D721Med (cell line): ENCODE results near the gene SH3PXD2A.
"Not testable (repeated sequence)": the region's sequence is repeated elsewhere in the genome, so short reads cannot be mapped to it uniquely, and the experiment has no call there.

ENCODE experiments used
- DNase-seq: peaks from one replicate; pipeline ENCODE4 v3.0.0; 2011; ENCODE audit warnings: low spot score; ENCODE audit not compliant: insufficient read length
- FAIRE-seq: peaks from 2 replicates; lab custom pipeline; 2011; peaks lifted over from hg19 to GRCh38; lab: Jason Lieb, UNC
- TF ChIP-seq, protein P1 (sequence below): IDR thresholded peaks from 2 replicates; pipeline ENCODE4 v1.5.1; 2012; ENCODE audit warnings: mild to moderate bottlenecking, control low read depth; ENCODE audit not compliant: insufficient read depth; ENCODE audit errors: missing control alignments

The SH3PXD2A gene

DNA sequence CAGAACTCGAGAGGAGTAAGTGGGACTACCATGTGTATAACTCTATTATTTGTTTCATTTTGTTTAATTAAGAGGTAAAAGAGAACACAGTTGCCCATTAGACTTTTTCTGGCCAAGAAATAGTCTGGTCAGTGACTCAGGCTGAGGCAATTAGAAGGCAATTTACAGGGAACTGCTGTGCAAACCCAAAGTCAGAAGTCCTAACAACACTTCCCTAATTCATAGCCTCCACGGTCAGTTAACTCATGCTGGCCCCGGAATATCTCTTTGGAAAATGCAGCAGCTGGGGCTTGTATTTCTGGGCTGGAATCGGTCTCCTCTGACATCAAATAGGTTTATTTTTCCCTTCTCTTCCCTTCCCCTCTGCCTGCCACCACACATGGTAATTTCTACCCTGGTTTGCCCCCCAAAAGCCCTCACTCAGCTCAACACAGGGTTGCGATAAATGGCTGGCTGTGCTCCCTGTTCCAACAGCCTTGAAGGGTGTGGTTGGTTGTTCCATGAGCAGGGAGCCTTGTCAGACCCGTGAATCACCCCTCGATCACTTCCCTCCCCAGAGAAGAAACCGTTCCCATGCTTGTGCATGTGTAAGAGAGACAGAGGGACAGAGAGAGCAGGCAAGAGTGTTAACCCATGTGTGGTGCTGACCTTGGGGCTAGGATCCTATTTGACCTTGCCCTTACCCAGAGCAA lies 5.3 kb downstream of the SH3PXD2A start:
- DNase-seq, result no peak
- FAIRE-seq, result no peak
- TF ChIP-seq, protein P1, sequence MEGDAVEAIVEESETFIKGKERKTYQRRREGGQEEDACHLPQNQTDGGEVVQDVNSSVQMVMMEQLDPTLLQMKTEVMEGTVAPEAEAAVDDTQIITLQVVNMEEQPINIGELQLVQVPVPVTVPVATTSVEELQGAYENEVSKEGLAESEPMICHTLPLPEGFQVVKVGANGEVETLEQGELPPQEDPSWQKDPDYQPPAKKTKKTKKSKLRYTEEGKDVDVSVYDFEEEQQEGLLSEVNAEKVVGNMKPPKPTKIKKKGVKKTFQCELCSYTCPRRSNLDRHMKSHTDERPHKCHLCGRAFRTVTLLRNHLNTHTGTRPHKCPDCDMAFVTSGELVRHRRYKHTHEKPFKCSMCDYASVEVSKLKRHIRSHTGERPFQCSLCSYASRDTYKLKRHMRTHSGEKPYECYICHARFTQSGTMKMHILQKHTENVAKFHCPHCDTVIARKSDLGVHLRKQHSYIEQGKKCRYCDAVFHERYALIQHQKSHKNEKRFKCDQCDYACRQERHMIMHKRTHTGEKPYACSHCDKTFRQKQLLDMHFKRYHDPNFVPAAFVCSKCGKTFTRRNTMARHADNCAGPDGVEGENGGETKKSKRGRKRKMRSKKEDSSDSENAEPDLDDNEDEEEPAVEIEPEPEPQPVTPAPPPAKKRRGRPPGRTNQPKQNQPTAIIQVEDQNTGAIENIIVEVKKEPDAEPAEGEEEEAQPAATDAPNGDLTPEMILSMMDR, result no peak

DNA sequence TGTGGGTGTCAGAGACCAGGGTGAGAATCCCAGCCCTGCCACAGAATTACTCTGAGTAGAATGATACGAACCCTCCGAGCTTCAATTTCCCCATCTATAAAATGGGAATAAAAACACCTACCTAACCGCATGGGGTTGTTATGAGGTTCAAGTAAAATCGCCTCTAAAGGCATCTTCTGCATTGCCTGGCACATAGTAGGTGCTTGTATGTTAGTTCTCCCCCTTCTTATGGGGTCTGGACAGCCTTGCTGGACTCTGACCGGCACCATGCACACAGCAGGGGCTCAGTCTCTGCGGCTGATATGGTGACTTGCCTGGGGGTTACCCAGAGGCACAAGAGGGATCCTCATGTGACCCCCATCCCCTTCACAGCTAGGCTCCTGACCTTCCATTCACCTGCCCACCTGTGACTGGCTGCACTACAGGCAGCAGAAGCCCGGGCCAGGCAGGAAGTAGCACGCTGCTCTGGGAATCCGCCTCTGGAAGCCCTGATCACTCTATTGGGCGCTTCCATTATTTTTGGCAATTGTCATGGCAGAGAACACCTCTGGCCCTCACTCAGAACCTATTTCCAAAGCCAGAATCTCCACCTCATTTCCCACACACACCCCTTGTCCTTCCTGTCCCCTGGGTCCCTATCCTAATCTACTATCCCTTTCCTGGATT lies 6.0 kb downstream of the SH3PXD2A start:
- DNase-seq (no peak), FAIRE-seq (no peak)
- TF ChIP-seq, protein P1, result no peak

DNA sequence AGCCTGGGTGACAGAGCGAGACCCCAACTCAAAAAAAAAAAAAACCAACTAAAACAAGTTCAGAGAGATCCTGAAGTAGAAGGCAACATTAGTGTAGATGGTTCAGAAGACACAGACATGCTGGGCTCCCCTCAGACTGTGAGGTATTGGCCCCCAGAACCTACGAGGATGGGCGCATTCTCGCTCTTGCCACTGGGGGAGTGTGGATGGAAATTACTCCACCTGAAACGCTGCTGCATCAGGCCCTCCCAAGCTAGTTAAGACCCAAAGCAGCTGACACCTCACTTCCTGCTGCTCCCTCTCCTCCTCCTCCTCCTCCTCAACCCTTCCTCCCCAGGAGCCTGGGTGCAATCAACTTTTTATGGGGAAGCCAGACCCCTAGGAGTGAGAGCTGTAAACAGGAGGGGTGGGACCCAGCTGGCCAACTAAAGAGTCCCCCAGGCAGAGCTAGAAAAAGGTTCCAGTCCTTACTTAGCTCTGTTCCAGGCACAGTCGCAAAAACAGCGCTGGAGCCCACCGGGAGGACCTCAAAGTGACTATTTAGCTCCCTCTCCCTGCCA lies 7.4 kb downstream of the SH3PXD2A start:
- TF ChIP-seq, protein P1, result no peak
- FAIRE-seq, result no peak
- no peak for DNase-seq

DNA sequence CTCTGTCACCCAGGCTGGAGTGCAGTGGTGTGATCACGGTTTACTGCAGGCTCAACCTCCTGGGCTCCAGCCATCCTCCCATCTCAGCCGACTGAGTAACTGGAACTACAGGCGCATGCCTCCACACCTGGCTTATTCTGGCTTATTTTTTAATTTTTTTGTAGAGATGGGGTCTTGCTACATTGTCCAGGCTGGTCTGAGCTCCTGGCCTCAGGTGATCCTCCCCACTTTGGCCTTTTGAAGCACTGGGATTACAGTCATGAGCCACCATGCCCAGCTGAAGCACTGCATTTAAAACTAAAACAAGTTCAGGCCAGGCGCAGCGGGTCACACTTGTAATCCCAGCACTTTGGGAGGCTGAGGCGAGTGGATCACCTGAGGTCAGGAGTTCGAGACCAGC lies 8.0 kb downstream of the SH3PXD2A start:
- DNase-seq, result no peak
- no peak for FAIRE-seq
- TF ChIP-seq, protein P1, result no peak

DNA sequence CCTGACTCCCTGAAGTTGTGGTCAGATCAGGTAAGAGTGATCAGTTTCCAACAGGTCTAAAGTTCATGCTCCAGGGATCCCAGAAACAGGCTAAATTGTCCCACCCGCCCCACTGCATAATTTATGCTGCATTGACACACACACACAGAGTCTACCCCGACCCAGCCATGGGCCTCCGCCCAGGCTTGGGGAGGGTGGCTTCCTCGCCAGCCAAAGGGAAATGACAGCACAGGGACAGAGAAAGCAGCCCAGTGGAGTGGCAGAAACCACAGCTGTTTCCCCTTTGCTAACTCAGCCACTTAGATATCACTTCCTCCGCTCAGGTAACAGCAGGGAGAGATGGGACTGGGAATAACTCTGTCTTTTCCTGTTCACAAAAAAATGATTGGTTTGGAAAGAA lies 9.4 kb downstream of the SH3PXD2A start:
- TF ChIP-seq, protein P1, result no peak
- FAIRE-seq, result no peak
- no peak for DNase-seq

DNA sequence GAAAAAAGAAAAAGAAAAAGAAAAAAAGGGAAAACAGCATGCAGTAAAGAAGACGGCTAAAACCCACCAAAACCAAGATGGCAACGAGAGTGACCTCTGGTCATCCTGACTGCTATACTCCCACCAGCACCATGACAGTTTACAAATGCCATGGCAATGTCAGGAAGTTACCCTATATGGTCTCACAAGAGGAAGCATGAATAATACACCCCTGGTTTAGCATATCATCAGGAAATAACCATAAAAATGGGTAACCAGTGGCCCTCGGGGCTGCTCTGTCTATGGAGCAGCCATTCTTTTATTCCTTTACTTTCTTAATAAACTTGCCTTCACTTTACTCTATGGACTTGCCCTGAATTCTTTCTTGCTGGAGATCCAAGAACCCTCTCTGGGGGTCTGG lies 10.0 kb downstream of the SH3PXD2A start:
- not testable (repeated sequence) for FAIRE-seq, DNase-seq

DNA sequence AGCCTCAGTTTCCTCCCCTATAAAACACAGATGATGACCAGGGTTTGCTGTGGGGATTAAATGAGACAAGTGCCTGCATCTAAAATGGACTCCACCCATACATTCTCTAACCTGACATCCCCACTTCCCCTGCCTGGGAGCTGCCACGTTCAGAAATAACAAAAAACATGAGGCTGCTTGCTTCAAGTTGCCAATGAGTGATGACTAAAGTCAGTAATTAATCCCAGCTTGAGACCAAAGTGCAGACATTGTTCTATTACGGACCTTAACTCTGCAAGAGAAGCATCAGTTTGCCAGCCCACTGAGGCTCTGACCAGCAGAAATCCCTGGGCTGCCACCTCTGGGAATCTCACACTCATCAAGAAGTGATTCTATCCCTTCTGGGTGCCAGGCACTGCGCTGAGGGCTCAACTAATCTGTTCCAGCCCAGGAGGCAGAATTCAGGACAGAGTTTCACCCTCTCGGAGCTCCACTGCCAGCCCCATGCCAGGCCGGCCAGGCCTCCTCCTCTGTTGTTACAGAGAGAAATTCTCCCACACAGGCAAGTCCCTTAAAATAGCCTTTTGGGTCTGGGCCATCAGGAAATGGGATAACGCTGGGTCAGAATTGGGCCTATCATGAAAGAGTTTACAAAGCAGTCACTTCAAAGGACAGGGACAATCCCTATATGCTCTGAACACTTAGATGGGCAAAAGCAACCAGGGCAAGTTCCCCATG lies 11.4 kb downstream of the SH3PXD2A start:
- FAIRE-seq, result no peak

More for the DNA sequence above, 11.4 kb downstream of the SH3PXD2A start:
- no peak for DNase-seq
- TF ChIP-seq, protein P1, result no peak
